ENCODE data around the gene NCOA3.
"Not testable (repeated sequence)": the region's sequence is repeated elsewhere in the genome, so short reads cannot be mapped to it uniquely, and the experiment has no call there.

NCOA3 gene

GRCh38 chr20:47468290-47469050 lies 33.2 kb upstream of the NCOA3 start:
- no peak for DNase-seq (ENCODE audit: low read depth in 2 of 2)

GRCh38 chr20:47475419-47476044 lies 26.2 kb upstream of the NCOA3 start:
- no peak for DNase-seq (ENCODE audit: low read depth in 2 of 2)

- no peak for DNase-seq (ENCODE audit: low read depth in 2 of 2)
Observed at GRCh38 chr20:47476452-47476851, 25.2 kb upstream of the NCOA3 start.

DNA sequence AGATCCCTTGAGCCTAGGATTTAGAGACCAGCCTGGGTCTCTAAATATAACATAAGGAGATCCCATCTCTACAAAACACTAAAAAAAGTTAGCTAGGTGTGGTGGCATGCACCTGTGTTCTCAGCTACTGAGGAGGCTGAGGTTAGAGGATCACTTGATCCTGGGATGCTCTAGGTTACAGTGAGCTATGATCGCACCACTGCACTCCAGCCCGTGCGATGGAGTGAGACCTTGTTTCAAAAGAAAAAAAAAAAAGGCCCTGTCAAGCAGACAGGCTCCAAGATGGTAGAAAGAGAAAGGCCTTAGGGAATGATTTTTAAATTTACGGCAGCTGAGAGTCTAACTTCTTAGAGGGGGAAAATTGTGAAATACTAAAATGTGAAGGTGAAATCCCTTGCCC lies 22.6 kb upstream of the NCOA3 start:
- DNase-seq (ENCODE audit: low read depth in 2 of 2): no peak

DNA sequence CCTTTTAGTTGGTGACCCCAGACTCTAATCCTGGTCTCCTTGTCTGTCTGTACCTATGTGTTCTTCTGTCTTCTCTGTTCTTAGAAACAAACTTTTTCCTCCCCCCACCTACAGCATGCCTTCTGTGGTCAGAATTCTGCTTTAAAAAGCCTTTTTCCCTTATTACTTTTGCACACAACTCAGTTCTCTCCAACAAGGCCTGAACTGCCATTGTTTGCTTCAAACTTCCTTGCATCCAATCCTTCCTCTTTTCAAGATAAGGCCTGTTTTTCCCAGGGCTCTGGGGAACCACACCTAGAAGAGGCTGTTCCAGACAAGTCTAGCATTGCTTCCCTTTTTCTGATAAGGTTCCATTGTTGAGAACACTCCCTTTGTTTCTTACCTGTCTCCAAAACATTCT lies 22.2 kb upstream of the NCOA3 start:
- no peak for DNase-seq (ENCODE audit: low read depth in 2 of 2)

DNA sequence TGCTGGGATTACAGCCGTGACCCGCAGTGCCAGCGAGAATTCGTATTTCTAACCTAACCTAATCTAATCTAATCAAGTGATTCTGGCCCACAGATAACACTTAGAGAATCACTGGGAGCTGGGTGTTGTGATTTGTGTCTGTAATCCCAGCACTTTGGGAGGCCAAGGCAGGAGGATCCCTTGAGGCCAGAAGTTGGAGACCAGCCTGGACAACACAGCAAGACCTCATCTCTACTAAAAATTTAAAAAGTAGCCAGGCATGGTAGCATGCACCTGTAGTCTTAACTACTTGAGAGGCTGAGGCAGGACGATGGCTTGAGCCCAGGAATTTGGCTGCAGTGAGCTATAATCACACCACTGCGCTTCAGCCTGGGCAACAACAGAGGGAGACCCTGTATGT lies 21.4 kb upstream of the NCOA3 start:
- no peak for DNase-seq (ENCODE audit: low read depth in 2 of 2)

DNA sequence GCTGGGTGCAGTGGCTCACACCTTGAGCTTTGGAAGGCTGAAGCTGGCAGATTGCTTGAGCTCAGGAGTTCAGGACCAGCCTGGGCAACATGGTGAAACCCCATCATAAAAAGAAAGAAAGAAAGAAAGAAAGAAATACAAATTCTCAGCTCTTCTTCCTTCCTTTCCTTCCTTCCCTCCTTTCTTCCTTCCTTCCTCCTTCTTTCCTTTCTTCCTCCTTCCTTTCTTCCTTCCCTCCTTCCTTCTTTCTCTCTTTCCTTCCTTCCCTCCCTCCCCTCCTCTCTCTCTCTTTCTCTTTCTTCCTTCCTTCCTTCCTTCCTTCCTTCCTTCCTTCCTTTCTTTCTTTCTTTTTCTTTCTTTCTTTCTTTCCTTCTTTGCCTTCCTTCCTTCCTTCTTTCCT lies 21.0 kb upstream of the NCOA3 start:
- no peak for DNase-seq (ENCODE audit: low read depth in 2 of 2)

GRCh38 chr20:47481330-47482216 lies 20.1 kb upstream of the NCOA3 start:
- no peak for DNase-seq (ENCODE audit: low read depth in 2 of 2)

GRCh38 chr20:47482705-47483104 lies 19.0 kb upstream of the NCOA3 start:
- no peak for DNase-seq (ENCODE audit: low read depth in 2 of 2)

GRCh38 chr20:47484303-47484702 lies 17.4 kb upstream of the NCOA3 start:
- DNase-seq (ENCODE audit: low read depth in 2 of 2): no peak

- DNase-seq (ENCODE audit: low read depth in 2 of 2): peak; percentile 55 to 66
Observed at GRCh38 chr20:47487175-47487917, 14.3 kb upstream of the NCOA3 start.

GRCh38 chr20:47489448-47489872 lies 12.2 kb upstream of the NCOA3 start:
- no peak for DNase-seq (ENCODE audit: low read depth in 2 of 2)

DNA sequence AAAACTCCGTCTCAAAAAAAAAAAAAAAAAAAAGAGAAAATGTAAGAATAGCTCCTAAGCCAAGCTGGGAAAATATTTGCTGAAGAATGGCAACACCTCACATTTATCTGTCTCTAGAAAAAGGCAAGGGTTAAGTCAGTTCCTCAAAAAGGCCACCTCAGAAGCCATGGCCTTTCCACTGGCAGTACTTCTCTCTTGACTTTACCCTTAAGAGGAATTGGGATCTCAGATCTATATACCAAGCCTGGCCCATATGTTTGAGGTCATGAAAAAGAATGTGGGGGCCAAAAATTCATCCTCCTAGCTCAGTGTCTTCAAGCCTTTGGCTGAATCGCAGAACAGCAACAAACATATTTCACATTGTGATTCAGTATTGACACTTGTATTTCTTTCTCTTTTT lies 10.9 kb upstream of the NCOA3 start:
- no peak for DNase-seq (ENCODE audit: low read depth in 2 of 2)

GRCh38 chr20:47492284-47492683 lies 9.4 kb upstream of the NCOA3 start:
- DNase-seq (ENCODE audit: low read depth in 2 of 2): no peak

DNA sequence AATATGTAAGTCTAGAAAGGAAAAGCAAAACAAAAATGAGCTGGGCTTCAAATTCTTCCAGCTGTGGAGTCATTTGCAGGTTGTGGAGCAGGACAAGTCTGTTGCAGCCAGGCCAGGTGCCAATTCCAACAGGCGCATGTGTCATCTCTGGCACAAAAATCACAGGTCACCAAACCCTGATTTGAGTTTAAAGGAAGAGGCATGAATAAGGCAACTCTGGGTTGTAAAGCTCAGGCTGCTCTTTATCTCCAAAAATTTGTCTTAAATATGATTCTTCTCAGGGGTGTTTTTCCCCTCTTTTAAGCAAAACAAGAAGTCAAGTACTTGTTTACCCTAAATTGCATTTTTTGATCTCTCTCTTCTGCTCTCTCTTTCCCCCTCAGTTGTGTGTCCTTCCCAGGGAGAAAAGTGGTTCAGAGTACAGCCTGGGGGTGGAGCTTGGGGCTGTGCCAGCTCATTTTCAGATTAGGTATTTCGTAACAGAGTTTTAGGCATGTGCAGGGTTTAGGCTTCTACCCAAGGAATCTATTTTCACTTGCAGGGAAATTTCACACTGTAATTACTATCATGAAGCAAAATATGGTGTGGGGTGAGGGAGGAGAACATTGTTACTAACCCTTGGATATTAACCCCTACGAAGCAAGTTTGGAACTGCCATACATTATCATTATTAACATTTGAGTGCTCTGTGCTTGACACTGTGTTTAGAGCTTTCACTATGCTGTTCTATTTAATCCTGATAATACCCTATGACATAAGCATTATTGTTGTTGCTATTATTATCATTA lies 8.3 kb upstream of the NCOA3 start:
- no peak for DNase-seq (ENCODE audit: low read depth in 2 of 2)

DNA sequence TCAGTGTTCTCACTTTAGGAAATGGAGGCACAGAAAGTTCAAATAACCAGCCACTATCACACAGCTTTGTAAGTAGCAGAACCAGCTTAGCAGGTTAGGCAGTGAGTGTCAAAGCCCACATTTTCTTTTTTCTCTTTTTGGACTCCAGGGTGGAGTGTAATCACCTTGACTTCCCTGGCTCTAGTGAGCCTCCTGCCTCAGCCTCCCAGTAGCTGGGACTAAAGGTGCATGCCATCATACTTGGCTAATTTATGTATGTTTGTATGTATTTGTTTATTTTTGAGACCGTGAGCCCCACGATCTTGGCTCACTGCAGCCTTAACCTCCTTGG lies 7.8 kb upstream of the NCOA3 start:
- DNase-seq (ENCODE audit: low read depth in 2 of 2): no peak

- not testable (repeated sequence) for DNase-seq (ENCODE audit: low read depth in 2 of 2)
Observed at GRCh38 chr20:47494606-47495005, 7.1 kb upstream of the NCOA3 start.

DNA sequence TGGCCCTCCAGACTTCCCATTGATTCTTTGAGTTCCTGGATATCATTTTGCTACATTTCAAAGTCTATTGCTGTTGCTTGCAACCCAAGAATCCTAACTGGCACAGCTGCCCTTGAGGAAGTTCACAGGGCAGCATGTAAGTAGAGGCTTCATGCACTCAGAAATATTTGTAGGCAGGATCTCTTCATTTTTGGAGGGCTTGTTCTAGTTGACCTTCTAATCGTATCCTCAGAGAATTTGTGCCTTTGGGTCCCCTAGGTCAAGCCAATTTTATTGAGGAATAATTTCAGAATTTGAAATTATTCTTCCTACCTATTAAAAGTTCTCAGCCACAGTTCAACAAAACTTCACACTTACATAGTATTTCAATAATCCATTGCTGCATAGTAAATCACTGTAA lies 5.6 kb upstream of the NCOA3 start:
- DNase-seq (ENCODE audit: low read depth in 2 of 2): no peak

DNA sequence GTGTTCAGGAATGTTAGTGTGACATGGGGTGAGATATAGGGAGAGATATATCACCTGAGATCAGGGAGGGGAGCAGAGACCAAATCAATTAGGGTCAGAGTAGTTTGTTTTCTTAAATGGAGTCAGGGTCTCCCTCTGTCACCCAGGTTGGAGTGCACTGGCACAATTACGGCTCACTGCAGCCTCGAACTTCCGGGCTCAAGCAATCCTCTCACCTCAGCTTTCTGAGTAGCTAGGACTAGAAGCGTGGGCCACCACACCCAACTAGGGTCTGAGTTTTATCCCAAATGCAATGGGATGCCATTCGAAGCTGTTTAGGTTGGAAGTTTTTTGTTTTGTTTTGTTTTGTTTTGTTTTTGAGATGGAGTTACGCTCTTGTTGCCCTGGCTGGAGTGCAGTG lies 3.1 kb upstream of the NCOA3 start:
- DNase-seq (ENCODE audit: low read depth in 2 of 2): no peak

GRCh38 chr20:47499053-47499452 lies 2.6 kb upstream of the NCOA3 start:
- no peak for DNase-seq (ENCODE audit: low read depth in 2 of 2)

GRCh38 chr20:47500082-47500481 lies 1.6 kb upstream of the NCOA3 start:
- DNase-seq (ENCODE audit: low read depth in 2 of 2): not testable (repeated sequence)

Measured in stimulated activated CD8-positive, alpha-beta memory T cell treated with anti-CD3 and anti-CD28 coated beads, Interleukin-15, amount 100 ng/mL, for 48 hours (primary cell).